ENCODE data around the gene USP24. TPM values are rescaled to one million over a fixed set of nuclear protein-coding genes. Genes with fewer than 3 reads are reported as not detected.
"Not testable (repeated sequence)": the region's sequence is repeated elsewhere in the genome, so short reads cannot be mapped to it uniquely, and the experiment has no call there.

USP24 gene
- total RNA-seq, 2 donors from 2014 or later: 47.8 to 58.5 TPM

GRCh38 chr1:55037733-55038551 is 177.2 kb downstream of the USP24 start:
- DNase-seq (ENCODE audit: low spot score): no peak
- ATAC-seq (ENCODE audit: insufficient number of reproducible peaks, low FRiP score, low read depth): no peak
- no peak for TF ChIP-seq CTCF (IDR thresholded peaks at IDR 0.05)

GRCh38 chr1:55035904-55036303 is 179.3 kb downstream of the USP24 start:
- peaks cover 0 to 16% of the 10 kb centered on the region in 2 donors for H3K4me1 ChIP-seq (ENCODE audit: control insufficient read depth in 1 of 2, low read depth in 2 of 2)
- no peak overlapping the region for H3K27ac ChIP-seq
- DNase-seq (ENCODE audit: low spot score): no peak
- TF ChIP-seq CTCF (IDR thresholded peaks at IDR 0.05): no peak
- H3K36me3 ChIP-seq: no peaks in the 10 kb centered on the region
- ATAC-seq (ENCODE audit: insufficient number of reproducible peaks, low FRiP score, low read depth): no peak
- H3K9me3 ChIP-seq: no peaks in the 10 kb centered on the region
- no peaks in the 10 kb centered on the region for H3K27me3 ChIP-seq (replicated peaks; ENCODE audit: insufficient read depth)
- no peak overlapping the region for H3K4me3 ChIP-seq

More at GRCh38 chr1:55037733-55038551, 177.2 kb downstream of the USP24 start:
- no peak overlapping the region for H3K27ac ChIP-seq
- no peaks in the 10 kb centered on the region for H3K36me3 ChIP-seq
- no peaks in the 10 kb centered on the region for H3K27me3 ChIP-seq (replicated peaks; ENCODE audit: insufficient read depth)
- H3K9me3 ChIP-seq: no peaks in the 10 kb centered on the region
- H3K4me3 ChIP-seq: no peak overlapping the region
- peaks cover 0 to 16% of the 10 kb centered on the region in 2 donors for H3K4me1 ChIP-seq (ENCODE audit: control insufficient read depth in 1 of 2, low read depth in 2 of 2)

- no peak for DNase-seq (ENCODE audit: low spot score)
- no peak for ATAC-seq (ENCODE audit: insufficient number of reproducible peaks, low FRiP score, low read depth)
- Histone ChIP-seq H3K36me3 (no peaks in the 10 kb centered on the region), H3K9me3 (no peaks in the 10 kb centered on the region), H3K4me1 (ENCODE audit: control insufficient read depth in 1 of 2, low read depth in 2 of 2) (peaks cover 0 to 6% of the 10 kb centered on the region in 2 donors), H3K27me3 (replicated peaks; ENCODE audit: insufficient read depth) (no peaks in the 10 kb centered on the region), H3K4me3 (no peak overlapping the region), H3K27ac (no peak overlapping the region)
- no peak for TF ChIP-seq CTCF (IDR thresholded peaks at IDR 0.05)
These were observed 180.6 kb downstream of the USP24 start for GRCh38 chr1:55034476-55035133.

GRCh38 chr1:55033265-55033614 is 181.9 kb downstream of the USP24 start:
- no peak for ATAC-seq (ENCODE audit: insufficient number of reproducible peaks, low FRiP score, low read depth)
- no peaks in the 10 kb centered on the region for H3K4me1 ChIP-seq (ENCODE audit: control insufficient read depth in 1 of 2, low read depth in 2 of 2)

GRCh38 chr1:55031098-55031497 is 184.1 kb downstream of the USP24 start:
- H3K36me3 ChIP-seq; H3K4me1 ChIP-seq (ENCODE audit: control insufficient read depth in 1 of 2, low read depth in 2 of 2); DNase-seq (ENCODE audit: low spot score); H3K4me3 ChIP-seq; H3K27me3 ChIP-seq (replicated peaks; ENCODE audit: insufficient read depth); ATAC-seq (ENCODE audit: insufficient number of reproducible peaks, low FRiP score, low read depth); H3K27ac ChIP-seq; H3K9me3 ChIP-seq: not testable (repeated sequence)

More at GRCh38 chr1:55033265-55033614, 181.9 kb downstream of the USP24 start:
- Histone ChIP-seq H3K36me3 (no peaks in the 10 kb centered on the region), H3K4me3 (no peak overlapping the region), H3K27me3 (replicated peaks; ENCODE audit: insufficient read depth) (no peaks in the 10 kb centered on the region), H3K27ac (no peak overlapping the region), H3K9me3 (no peaks in the 10 kb centered on the region)
- DNase-seq (ENCODE audit: low spot score): no peak
- TF ChIP-seq CTCF (IDR thresholded peaks at IDR 0.05): no peak

- H3K4me1 ChIP-seq (ENCODE audit: control insufficient read depth in 1 of 2, low read depth in 2 of 2); H3K36me3 ChIP-seq; H3K4me3 ChIP-seq; H3K27me3 ChIP-seq (replicated peaks; ENCODE audit: insufficient read depth); H3K27ac ChIP-seq; ATAC-seq (ENCODE audit: insufficient number of reproducible peaks, low FRiP score, low read depth); DNase-seq (ENCODE audit: low spot score); H3K9me3 ChIP-seq: not testable (repeated sequence)
These were observed 188.5 kb downstream of the USP24 start for GRCh38 chr1:55026682-55027081.

GRCh38 chr1:55024163-55024562 is 191.0 kb downstream of the USP24 start:
- not testable (repeated sequence) for DNase-seq (ENCODE audit: low spot score); H3K27ac ChIP-seq; ATAC-seq (ENCODE audit: insufficient number of reproducible peaks, low FRiP score, low read depth); H3K9me3 ChIP-seq; H3K4me3 ChIP-seq; H3K36me3 ChIP-seq; H3K27me3 ChIP-seq (replicated peaks; ENCODE audit: insufficient read depth); H3K4me1 ChIP-seq (ENCODE audit: control insufficient read depth in 1 of 2, low read depth in 2 of 2)

Measured in thoracic aorta (tissue), 2 donors.